H1 (cell line): Measurements from ENCODE around the gene SAMD9. TPM values are rescaled to one million over a fixed set of nuclear protein-coding genes. Genes with fewer than 3 reads are reported as not detected.

Experiments
- CTCF ChIA-PET: fragments of 300-600 bp; sonication (Branson Sonifier 250); formaldehyde crosslinking; loops from one replicate; lab custom pipeline; 2021; ENCODE audit not compliant: partially characterized antibody; lab: Charles Lee
- POLR2A ChIA-PET: fragments of 300-600 bp; sonication (Branson Sonifier 250); formaldehyde crosslinking; loops from one replicate; lab custom pipeline; 2021; ENCODE audit warnings: inconsistent platforms; ENCODE audit not compliant: partially characterized antibody; lab: Charles Lee
- DNase-seq, 2 experiments: peaks; one replicate each; pipeline versions ENCODE4 v3.0.0 to v3.0.0-alpha.2; 2010 to 2022; ENCODE audit warnings: low spot score in 2 of 2, low read depth in 1 of 2, mixed read lengths in 1 of 2
- FAIRE-seq: peaks from 2 replicates; lab custom pipeline; 2011; peaks lifted over from hg19 to GRCh38; lab: Jason Lieb, UNC
- H2AFZ ChIP-seq: 2 replicates; pipeline ENCODE4 v1.8.1; 2012; ENCODE audit warnings: low read length, inconsistent platforms
- H2AK5ac ChIP-seq: 2 replicates; pipeline ENCODE4 v1.6.1; 2013; ENCODE audit warnings: low read depth, low read length
- H2BK120ac ChIP-seq: replicated peaks from 2 replicates; pipeline ENCODE3; 2013; ENCODE audit warnings: low read depth, low read length, inconsistent platforms
- H2BK12ac ChIP-seq: 2 replicates; pipeline ENCODE4 v1.6.1; 2013; ENCODE audit warnings: low read depth, low read length
- H2BK15ac ChIP-seq: 2 replicates; pipeline ENCODE4 v1.6.1; 2013; ENCODE audit warnings: low read length
- H2BK20ac ChIP-seq: 2 replicates; pipeline ENCODE4 v1.6.1; 2013; ENCODE audit warnings: low read length
- H2BK5ac ChIP-seq: 2 replicates; pipeline ENCODE4 v1.6.1; 2013; ENCODE audit warnings: low read depth, low read length
- H3K14ac ChIP-seq: 2 replicates; pipeline ENCODE4 v1.6.1; 2013; ENCODE audit warnings: inconsistent platforms; ENCODE audit not compliant: insufficient read length
- H3K18ac ChIP-seq: 2 replicates; pipeline ENCODE4 v1.6.1; 2013; ENCODE audit warnings: low read length; ENCODE audit errors: extremely low read depth
- H3K23ac ChIP-seq: 2 replicates; pipeline ENCODE4 v1.6.1; 2013; ENCODE audit warnings: inconsistent platforms; ENCODE audit not compliant: insufficient read length
- H3K23me2 ChIP-seq: 2 replicates; pipeline ENCODE4 v1.6.1; 2013; ENCODE audit warnings: low read depth, low read length
- H3K27ac ChIP-seq: 2 replicates; pipeline ENCODE4 v1.6.1; 2011; ENCODE audit warnings: low read depth, low read length, inconsistent platforms
- H3K27me3 ChIP-seq, 4 experiments: replicated peaks in 1 of 4; 1 replicate in 1 of 4; 2 replicates in 3 of 4; pipeline versions ENCODE4 v1.6.1 to v1.8.1; 2011 to 2013; ENCODE audit warnings: low read length in 3 of 4, mild to moderate bottlenecking in 3 of 4, inconsistent platforms in 2 of 4, mixed read lengths in 2 of 4, moderate library complexity in 1 of 4; ENCODE audit not compliant: control insufficient read depth in 3 of 4, insufficient read depth in 3 of 4; ENCODE audit errors: extremely low read depth in 1 of 4
- H3K36me3 ChIP-seq, 4 experiments: 2 replicates each; pipeline versions ENCODE4 v1.6.1 to v1.8.1; 2011 to 2013; ENCODE audit warnings: mild to moderate bottlenecking in 4 of 4, low read length in 3 of 4, moderate library complexity in 2 of 4, control low read depth in 1 of 4, inconsistent platforms in 1 of 4; ENCODE audit not compliant: insufficient read depth in 4 of 4, control insufficient read depth in 2 of 4
- H3K4ac ChIP-seq: replicated peaks from 2 replicates; pipeline ENCODE3; 2013; ENCODE audit warnings: low read length, low read depth, mixed read lengths, inconsistent platforms; ENCODE audit not compliant: insufficient read length
- H3K4me1 ChIP-seq, 4 experiments: replicated peaks in 1 of 4; 1 replicate in 1 of 4; 2 replicates in 3 of 4; pipeline versions ENCODE4 v1.6.1 to v1.8.1; 2011 to 2013; ENCODE audit warnings: low read length in 3 of 4, inconsistent platforms in 2 of 4, mixed read lengths in 1 of 4; ENCODE audit not compliant: insufficient read depth in 4 of 4, control insufficient read depth in 3 of 4
- H3K4me2 ChIP-seq, 2 experiments: 2 replicates each; pipeline versions ENCODE4 v1.6.1 to v1.8.1; 2011 to 2013; ENCODE audit warnings: low read depth in 2 of 2, low read length in 2 of 2, control low read depth in 1 of 2, inconsistent platforms in 1 of 2, mild to moderate bottlenecking in 1 of 2; ENCODE audit not compliant: insufficient read depth in 1 of 2
- H3K4me3 ChIP-seq, 4 experiments: fragments of 200-600, 300-600 bp in 1 of 4; sonication (generic), shearing (Covaris generic), sonication (Bioruptor Twin) in 1 of 4; 2 replicates each; pipeline versions ENCODE4 v1.5.1 to v1.8.1; 2011 to 2016; ENCODE audit warnings: low read length in 4 of 4, low read depth in 3 of 4, control low read depth in 2 of 4, inconsistent platforms in 2 of 4, mild to moderate bottlenecking in 2 of 4, mixed read lengths in 1 of 4, moderate library complexity in 1 of 4; ENCODE audit not compliant: insufficient read depth in 2 of 4; ENCODE audit errors: extremely low read depth in 1 of 4
- H3K56ac ChIP-seq: replicated peaks from 2 replicates; pipeline ENCODE3; 2013; ENCODE audit warnings: low read depth, mild to moderate bottlenecking, mixed read lengths, low read length, inconsistent platforms; ENCODE audit not compliant: insufficient read length
- H3K79me1 ChIP-seq: 2 replicates; pipeline ENCODE4 v1.6.1; 2013; ENCODE audit warnings: low read depth, low read length, control low read depth
- H3K79me2 ChIP-seq, 2 experiments: 2 replicates each; pipeline versions ENCODE4 v1.6.1 to v1.8.1; 2012 to 2013; ENCODE audit warnings: low read length in 2 of 2, mild to moderate bottlenecking in 2 of 2, inconsistent platforms in 1 of 2; ENCODE audit not compliant: insufficient read depth in 2 of 2, control insufficient read depth in 1 of 2
- H3K9ac ChIP-seq, 4 experiments: replicated peaks in 1 of 4; 1 replicate in 1 of 4; 2 replicates in 3 of 4; pipeline versions ENCODE4 v1.6.1 to v1.8.1; 2011 to 2013; ENCODE audit warnings: low read depth in 3 of 4, low read length in 3 of 4, control low read depth in 2 of 4, mild to moderate bottlenecking in 2 of 4, moderate library complexity in 2 of 4, inconsistent platforms in 1 of 4; ENCODE audit errors: extremely low read depth in 1 of 4
- H3K9me3 ChIP-seq, 2 experiments: 2 replicates each; pipeline versions ENCODE4 v1.6.1 to v1.8.1; 2012 to 2013; ENCODE audit warnings: mild to moderate bottlenecking in 2 of 2, moderate library complexity in 2 of 2, control low read depth in 1 of 2, inconsistent platforms in 1 of 2, low read depth in 1 of 2, low read length in 1 of 2, mixed read lengths in 1 of 2; ENCODE audit not compliant: insufficient read depth in 2 of 2
- H4K20me1 ChIP-seq, 2 experiments: replicated peaks in 1 of 2; 2 replicates each; pipeline versions ENCODE3 to v1.8.1; 2011 to 2013; ENCODE audit warnings: inconsistent platforms in 2 of 2, low read length in 2 of 2, mild to moderate bottlenecking in 1 of 2; ENCODE audit not compliant: insufficient read depth in 2 of 2, control insufficient read depth in 1 of 2
- H4K5ac ChIP-seq: 2 replicates; pipeline ENCODE4 v1.6.1; 2013; ENCODE audit warnings: low read length, low read depth, mixed read lengths, inconsistent platforms; ENCODE audit not compliant: insufficient read length
- H4K8ac ChIP-seq: 2 replicates; pipeline ENCODE4 v1.8.0; 2013; ENCODE audit warnings: mild to moderate bottlenecking, moderate library complexity, low read length, inconsistent platforms; ENCODE audit not compliant: insufficient read depth; ENCODE audit errors: extremely low read depth
- H4K91ac ChIP-seq: replicated peaks from 2 replicates; pipeline ENCODE3; 2013; ENCODE audit warnings: low read length, mixed read lengths, inconsistent platforms; ENCODE audit not compliant: insufficient read length
- BACH1 ChIP-seq: IDR thresholded peaks from 2 replicates; pipeline ENCODE4 v1.6.1; 2012; ENCODE audit warnings: low read length, improper control_type of control experiment
- BCL11A ChIP-seq, 2 experiments: IDR thresholded peaks; one replicate each; pipeline ENCODE4 v1.6.1; 2011; ENCODE audit warnings: low read depth in 2 of 2, low read length in 2 of 2, mild to moderate bottlenecking in 2 of 2
- BRCA1 ChIP-seq: IDR thresholded peaks from 2 replicates; pipeline ENCODE4 v1.6.1; 2012; ENCODE audit warnings: low read depth, low read length, improper control_type of control experiment
- CHD1 ChIP-seq: IDR thresholded peaks from 2 replicates; pipeline ENCODE4 v1.6.1; 2012; ENCODE audit warnings: low read depth, low read length, improper control_type of control experiment
- CHD2 ChIP-seq: IDR thresholded peaks from 2 replicates; pipeline ENCODE4 v1.6.1; 2012; ENCODE audit warnings: low read length, improper control_type of control experiment
- EP300 ChIP-seq, 2 experiments: IDR thresholded peaks; 1 replicate in 1 of 2; 2 replicates in 1 of 2; pipeline ENCODE4 v1.6.1; 2011 to 2012; ENCODE audit warnings: low read depth in 2 of 2, low read length in 2 of 2, mild to moderate bottlenecking in 2 of 2, borderline replicate concordance in 1 of 2, inconsistent platforms in 1 of 2, moderate library complexity in 1 of 2
- FOSL1 ChIP-seq: IDR thresholded peaks from 2 replicates; pipeline ENCODE4 v1.6.1; 2011; ENCODE audit warnings: mild to moderate bottlenecking, low read depth, low read length, moderate library complexity; ENCODE audit not compliant: insufficient read depth
- KDM5A ChIP-seq: fragments of 200-600 bp; IDR thresholded peaks from 2 replicates; pipeline ENCODE4 v1.7.1; 2012; ENCODE audit warnings: mild to moderate bottlenecking, low read length, inconsistent platforms, mixed read lengths
- MAFK ChIP-seq: IDR thresholded peaks from 2 replicates; pipeline ENCODE4 v1.6.1; 2012; ENCODE audit warnings: low read depth, mild to moderate bottlenecking, improper control_type of control experiment, low read length
- RFX5 ChIP-seq: IDR thresholded peaks from 2 replicates; pipeline ENCODE4 v1.6.1; 2011; ENCODE audit warnings: low read depth, low read length, improper control_type of control experiment, borderline replicate concordance
- RNF2 ChIP-seq: fragments of 200-900, 300-1000 bp; sonication (generic); IDR thresholded peaks from 2 replicates; pipeline ENCODE4 v1.7.1; 2016; ENCODE audit warnings: borderline replicate concordance, low read depth, mild to moderate bottlenecking, antibody characterized with exemption, low read length; ENCODE audit not compliant: poor library complexity, severe bottlenecking; ENCODE audit errors: missing control alignments
- SIRT6 ChIP-seq: IDR thresholded peaks from one replicate; pipeline ENCODE4 v1.7.1; 2012; ENCODE audit warnings: low read length, inconsistent platforms
- SP2 ChIP-seq: IDR thresholded peaks from 2 replicates; pipeline ENCODE4 v1.6.1; 2012; ENCODE audit warnings: mild to moderate bottlenecking, low read length, inconsistent platforms
- WGBS, 2 experiments: shearing (Covaris generic) in 1 of 2; methylation state at CpG; one replicate each; pipeline versions ENCODE4 v1.1.6 to v1.1.7; 2013 to 2015; ENCODE audit warnings: low lambda C conversion rate in 2 of 2, mixed read lengths in 2 of 2, inconsistent platforms in 1 of 2, low coverage in 1 of 2, missing lambda C conversion rate in 1 of 2; ENCODE audit not compliant: insufficient replicate concordance in 2 of 2, insufficient coverage in 1 of 2, insufficient read length in 1 of 2; ENCODE audit errors: extremely low coverage in 1 of 2, missing lambda C conversion rate in 1 of 2; 5-methylcytosine and 5-hydroxymethylcytosine counted together
- polyA plus RNA-seq, 7 experiments: library from polyadenylated mRNA; depleted of rRNA in 3 of 7; stranded (reverse) in 5 of 7; unstranded in 2 of 7; fragments of >200 nt in 5 of 7; fragments of 200-250 nt in 2 of 7; gene quantifications; 1 replicate in 5 of 7; 2 replicates in 1 of 7; 4 replicates in 1 of 7; pipeline versions ENCODE4 v1.2.1 to v1.2.3, GENCODE V29; 2011 to 2013; ENCODE audit warnings: missing spikeins in 2 of 7, mixed read lengths in 2 of 7
- total RNA-seq: library from RNA; stranded (reverse); fragmentation: NEBNext Ultra II Directional; extraction: Animal tissue kit (Norgen Biotek cat#: 25700); gene quantifications from 2 replicates; pipeline ENCODE4 v1.2.1, GENCODE V29; 2021

Gene SAMD9
- total and polyA plus RNA-seq, 2 of the 8 experiments (the other 6 are each of a cell fraction or from before 2014, with no cell fraction given): 0.02 TPM; not detected in 1

GRCh38 chr7:93060865-93061264, 56.9 kb downstream of the SAMD9 start:
- Histone ChIP-seq H3K56ac (no peak overlapping the region), H2BK15ac (no peak overlapping the region), H3K4me3 (no peak overlapping the region), H2AFZ (no peak overlapping the region), H4K91ac (no peak overlapping the region), H2BK120ac (no peak overlapping the region), H3K14ac (no peak overlapping the region), H3K23me2 (no peaks in the 10 kb centered on the region; the same call in 1 of the 2 replicates), H2BK20ac (no peak overlapping the region), H2AK5ac (no peak overlapping the region), H3K4me1 (peaks cover 0 to 3% (median 0%) of the 10 kb centered on the region in 4 experiments; a peak in 1 of 7 replicates), H3K9ac (no peak overlapping the region), H3K79me2 (no peaks in the 10 kb centered on the region), H3K23ac (no peak overlapping the region), H3K27me3 (no peaks in the 10 kb centered on the region; a peak in 1 of 7 replicates), H4K20me1 (no peaks in the 10 kb centered on the region), H3K27ac (no peak overlapping the region), H3K18ac (no peak overlapping the region), H3K9me3 (no peaks in the 10 kb centered on the region), H3K4me2 (no peak overlapping the region), H3K36me3 (no peaks in the 10 kb centered on the region), H2BK12ac (no peak overlapping the region), H3K79me1 (no peaks in the 10 kb centered on the region), H4K5ac (no peak overlapping the region), H3K4ac (no peak overlapping the region), H2BK5ac (no peak overlapping the region), H4K8ac (no peak overlapping the region)
- ChIA-PET POLR2A (no interaction called here), CTCF (interaction anchor here (0.9 to 1.2 kb wide), 3 partner anchors 75 to 180 kb away, joined by 3 read pairs; no protein-coding TSS in a partner anchor)
- DNase-seq (no peak), FAIRE-seq (no peak)
- TF ChIP-seq SP2 (no peak), EP300 (IDR thresholded peaks at IDR 0.05; ENCODE audit: borderline replicate concordance in 1 of 2, low read depth in 2 of 2, low read length in 2 of 2) (no peak), CHD1 (no peak), MAFK (no peak), RNF2 (no peak), BACH1 (no peak), BRCA1 (no peak), SIRT6 (no peak), CHD2 (no peak), FOSL1 (no peak), BCL11A (IDR thresholded peaks at IDR 0.05; ENCODE audit: low read depth in 2 of 2, low read length in 2 of 2) (no peak), KDM5A (no peak), RFX5 (no peak)
- 92% methylated on average over 5 of the region's 5 CpGs; no CpG with 5 or more reads in 1 of the 2 experiments for WGBS, 2 experiments
